Right lung (tissue), 10 donors: ENCODE data around the gene MDFIC2. TPM values are rescaled to one million over a fixed set of nuclear protein-coding genes. Genes with fewer than 3 reads are reported as not detected.
"Not testable (repeated sequence)": the region's sequence is repeated elsewhere in the genome, so short reads cannot be mapped to it uniquely, and the experiment has no call there.

Experiments used
- DNase-seq, 2 donors: peaks; one replicate each; pipeline ENCODE4 v3.0.0-alpha.2; 2013
- long read RNA-seq, 8 donors: transcript quantifications; one replicate each; lab custom pipeline, GENCODE V29; 2026
- polyA plus RNA-seq, 5 donors: library from polyadenylated mRNA; unstranded; fragments of 120-200 nt; gene quantifications; one replicate each; pipeline versions ENCODE4 v1.2.1 to v1.2.3, GENCODE V29; 2013; ENCODE audit warnings: inconsistent platforms in 1 of 5, low replicate concordance in 1 of 5; ENCODE audit not compliant: insufficient read length in 5 of 5, insufficient read depth in 1 of 5

Gene MDFIC2
- not detected for polyA plus RNA-seq
- long read RNA-seq, donor 1, result 0 reads
- long read RNA-seq, donor 2, result 0 reads
- long read RNA-seq, donor 3, result 0 reads
- long read RNA-seq, donor 4, result 0 reads
- long read RNA-seq, donor 5, result 0 reads
- long read RNA-seq, donor 6, result 0 reads
- long read RNA-seq, donor 7, result 0 reads
- long read RNA-seq, donor 8, result 0 reads

DNA sequence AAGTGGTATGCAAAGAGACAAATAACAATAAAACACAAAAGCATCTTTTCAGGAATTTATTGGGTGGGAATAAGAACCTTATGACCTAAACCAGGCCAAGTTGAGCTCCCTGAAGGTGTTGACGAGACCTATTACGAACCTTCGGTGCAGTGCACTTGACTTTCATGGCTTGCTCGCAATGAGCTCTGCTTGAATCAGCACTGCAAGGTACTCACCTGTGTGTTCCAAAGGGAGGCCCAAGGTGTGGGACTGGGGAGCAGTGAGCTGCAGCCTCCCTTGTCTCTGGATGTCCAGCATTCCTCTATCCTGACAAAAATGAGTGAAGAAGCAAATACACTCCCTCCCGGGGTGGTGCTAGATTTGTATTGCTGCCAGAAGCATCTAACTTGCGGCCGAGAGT lies at the start of gene MDFIC2:
MDFIC2 (minus strand) TSS at position 303 of the 400 bp plus-strand sequence. CDS start 665 bp downstream, outside the sequence.
- no peak for DNase-seq

DNA sequence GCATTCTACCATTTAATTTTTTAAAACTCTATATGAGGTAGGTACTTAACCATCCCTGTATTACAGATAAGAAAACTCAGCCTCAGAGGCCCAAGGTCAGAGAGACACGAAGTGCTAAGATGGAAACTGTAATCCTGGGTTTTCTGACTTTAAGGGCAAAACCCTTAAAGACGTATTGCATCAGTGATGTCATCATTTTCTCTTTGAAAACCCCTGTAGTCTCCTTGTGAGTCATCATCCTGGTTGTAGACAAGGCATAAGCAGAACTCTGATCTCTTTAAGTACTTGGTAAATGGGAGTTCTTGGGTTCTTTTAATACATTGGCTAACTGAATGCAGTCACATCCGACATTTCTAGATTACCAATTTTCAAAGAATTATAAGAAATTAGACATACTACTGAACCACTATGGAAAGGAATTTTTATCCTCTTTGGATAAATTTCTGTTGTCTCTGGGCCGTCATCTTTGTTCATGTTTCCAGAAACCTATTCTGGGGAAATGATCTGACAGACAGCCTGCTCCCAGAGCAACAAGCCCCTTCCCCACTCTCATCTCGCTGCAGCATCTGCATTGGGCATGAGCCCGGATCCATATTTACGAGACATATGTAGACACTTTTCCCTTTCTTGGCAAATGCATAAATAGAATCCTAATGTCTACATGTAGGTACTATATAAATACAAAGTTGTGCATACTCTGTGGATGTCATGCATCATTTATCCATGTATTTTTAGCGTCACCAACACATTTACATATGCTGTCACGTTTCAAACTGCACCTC lies 48.7 kb upstream of the MDFIC2 start:
- no peak for DNase-seq

DNA sequence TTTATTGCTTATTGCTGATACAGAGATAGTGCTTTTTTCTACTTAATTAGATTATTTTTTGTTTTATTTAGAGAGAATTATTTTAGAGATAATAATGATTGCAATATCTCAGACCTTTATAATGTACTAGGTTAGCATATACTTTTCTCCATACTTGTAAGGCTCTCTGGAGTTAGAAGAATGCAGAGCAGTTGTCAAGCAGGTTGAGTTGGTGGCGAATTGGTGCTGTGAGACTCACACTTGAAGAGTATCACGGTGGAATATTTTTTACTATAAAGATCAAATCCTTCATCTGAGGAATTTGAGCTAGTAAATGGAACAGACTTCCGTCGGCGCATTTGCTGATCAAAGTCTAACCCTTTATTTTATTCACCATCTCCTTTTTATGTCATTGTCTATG lies 47.3 kb upstream of the MDFIC2 start:
- no peak for DNase-seq

DNA sequence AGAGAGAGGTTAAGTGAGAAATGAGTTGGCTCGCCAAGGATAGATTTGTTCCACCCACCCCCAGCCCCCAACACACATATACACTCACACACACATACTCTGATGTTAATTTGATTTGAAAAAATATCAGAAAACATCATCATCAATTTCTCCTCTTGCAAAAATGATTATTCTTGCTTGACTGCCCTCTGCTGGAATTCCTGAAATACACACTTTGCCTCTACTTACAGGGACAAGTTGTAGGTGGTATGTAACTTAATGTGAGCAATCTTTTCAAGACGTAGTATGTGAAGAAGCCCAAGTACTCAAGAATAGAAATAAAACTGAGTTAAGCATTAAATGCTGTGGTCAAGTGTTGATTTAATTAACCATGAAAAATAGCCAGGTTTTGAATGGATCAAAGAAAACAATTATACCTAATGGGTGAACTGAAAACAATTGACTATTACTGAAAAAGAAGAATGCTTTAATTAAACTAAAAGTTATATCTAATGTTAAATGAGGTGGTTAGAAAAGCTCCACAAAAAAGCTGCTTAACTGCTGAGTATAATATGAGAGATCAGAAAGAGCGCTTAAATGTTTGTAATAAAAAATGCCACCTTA lies 46.6 kb upstream of the MDFIC2 start:
- DNase-seq, result peak; percentile 24 to 32

DNA sequence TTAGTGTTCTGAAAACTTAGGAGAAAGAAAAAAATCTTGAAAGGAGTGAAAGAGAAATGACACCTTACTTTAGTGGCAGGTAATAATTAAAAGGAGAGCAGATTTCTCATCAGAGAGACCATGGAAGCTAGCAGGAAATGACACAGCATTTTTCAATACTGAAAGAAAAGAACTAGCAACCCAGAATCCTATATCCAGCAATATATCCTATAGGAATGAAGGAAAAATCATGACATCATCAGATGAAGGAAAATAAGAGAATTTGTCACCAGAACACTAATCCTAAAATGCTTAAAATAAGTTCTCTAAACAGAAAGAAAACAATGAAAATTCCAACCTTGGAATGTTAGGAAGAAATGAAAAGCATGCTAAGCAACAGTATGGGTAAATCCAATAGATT lies 39.8 kb upstream of the MDFIC2 start:
- DNase-seq, result no peak

DNA sequence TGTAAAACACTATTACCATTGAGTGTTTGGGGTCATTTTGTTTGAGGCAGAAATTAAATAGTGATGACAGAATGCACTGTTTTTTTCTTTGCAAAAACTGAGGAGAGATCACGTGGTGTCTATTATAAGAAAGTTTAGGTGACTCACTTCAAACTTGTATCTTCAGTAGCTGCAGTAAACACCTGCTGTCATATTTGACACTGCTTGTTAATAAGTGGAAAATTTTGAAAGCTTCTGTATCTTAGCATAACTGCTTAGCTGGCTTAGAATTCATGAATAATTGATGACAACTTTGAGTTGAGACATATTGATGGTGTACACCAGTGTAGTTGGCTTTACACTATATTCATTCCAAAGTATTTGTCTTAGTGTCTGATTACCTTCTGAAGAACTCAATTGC lies 29.7 kb upstream of the MDFIC2 start:
- DNase-seq, result no peak

DNA sequence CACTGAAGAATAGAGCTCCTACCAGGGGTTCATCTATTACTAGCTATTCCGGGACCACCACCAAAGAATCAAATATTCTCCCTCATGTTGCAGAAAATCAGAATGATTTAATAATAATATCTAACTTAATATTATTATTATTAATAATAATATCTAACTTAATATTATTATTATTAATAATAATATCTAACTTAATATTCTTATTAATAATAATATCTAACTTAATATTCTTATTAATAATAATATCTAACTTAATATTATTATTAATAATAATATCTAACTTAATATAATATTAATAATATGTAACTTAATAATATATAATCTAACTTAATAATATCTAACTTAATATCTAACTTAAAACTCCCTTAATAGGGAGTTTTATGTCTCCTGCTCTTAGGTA lies 24.4 kb upstream of the MDFIC2 start:
- DNase-seq, result not testable (repeated sequence)

DNA sequence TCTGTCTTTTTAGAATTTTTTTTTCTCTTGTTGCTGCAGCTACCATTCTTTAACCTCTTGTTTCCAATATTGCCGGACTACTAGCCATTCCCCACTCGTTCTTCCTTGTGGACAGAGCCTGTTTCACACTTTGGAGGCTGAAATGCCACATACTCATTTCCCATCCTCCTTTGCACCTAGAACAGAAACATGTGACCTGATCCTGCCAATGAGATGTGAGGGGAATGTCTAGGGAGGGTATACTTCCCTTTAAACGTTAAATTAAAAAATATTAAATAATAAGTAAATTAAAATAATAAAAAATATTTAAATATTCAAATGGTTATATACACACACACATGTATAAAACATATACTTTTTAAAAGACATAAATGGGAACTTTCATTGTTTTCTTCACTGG lies 20.6 kb upstream of the MDFIC2 start:
- no peak for DNase-seq

DNA sequence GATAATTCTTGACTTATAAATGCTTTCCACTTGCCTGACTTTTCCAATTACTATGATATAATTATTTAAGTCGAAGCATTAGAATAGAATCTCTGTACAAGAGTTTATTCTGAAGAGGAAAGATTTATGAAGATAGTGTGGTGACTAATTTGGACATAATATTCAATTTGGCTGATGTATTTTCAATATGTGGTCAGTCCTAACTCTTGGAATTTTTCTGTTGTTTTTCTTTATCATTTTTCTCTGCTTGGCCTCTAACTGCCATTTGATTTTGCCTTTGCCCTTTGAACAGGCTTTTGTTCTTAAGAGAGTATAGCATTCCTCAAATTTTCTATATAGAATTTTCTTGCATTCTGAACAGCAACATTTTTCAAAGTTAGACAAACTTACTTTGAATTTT lies 2.6 kb upstream of the MDFIC2 start:
- DNase-seq, result no peak

DNA sequence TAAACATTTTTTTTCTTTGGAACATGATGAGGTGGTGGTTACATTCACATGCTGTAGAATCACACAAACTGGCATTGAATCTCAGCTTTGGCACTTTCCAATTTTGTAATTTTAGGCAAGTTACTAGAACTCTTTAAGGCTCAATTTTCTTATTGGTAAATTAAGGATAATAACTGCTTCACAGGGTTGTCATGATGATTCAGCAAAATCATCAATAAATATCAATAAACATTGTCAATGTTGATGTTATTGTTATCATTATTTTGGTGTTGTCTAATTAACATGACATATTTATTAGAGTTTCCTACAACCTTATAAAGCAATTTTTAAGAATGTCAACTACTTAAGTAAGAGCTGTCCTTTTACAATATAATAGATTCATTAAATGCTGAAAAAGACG lies 1.6 kb downstream of the MDFIC2 start:
- DNase-seq, result no peak

DNA sequence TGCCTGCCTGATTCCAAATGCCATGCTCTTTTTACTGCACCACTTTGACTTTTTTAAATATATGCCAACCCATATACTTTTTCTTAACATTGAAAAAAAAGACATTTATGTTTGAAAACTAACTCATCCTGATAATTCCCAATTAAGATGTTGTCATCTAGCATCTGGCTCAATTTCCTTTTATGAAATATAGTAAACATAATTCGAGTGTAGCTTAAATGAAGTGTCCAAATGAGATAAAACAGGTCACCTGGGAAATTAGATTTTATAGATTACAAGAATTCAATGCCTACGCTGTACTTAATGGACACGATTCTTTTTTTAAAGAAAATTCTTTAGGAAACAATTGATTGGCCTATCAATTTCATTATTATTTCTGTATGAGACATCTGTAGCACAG lies 2.8 kb downstream of the MDFIC2 start:
- no peak for DNase-seq

DNA sequence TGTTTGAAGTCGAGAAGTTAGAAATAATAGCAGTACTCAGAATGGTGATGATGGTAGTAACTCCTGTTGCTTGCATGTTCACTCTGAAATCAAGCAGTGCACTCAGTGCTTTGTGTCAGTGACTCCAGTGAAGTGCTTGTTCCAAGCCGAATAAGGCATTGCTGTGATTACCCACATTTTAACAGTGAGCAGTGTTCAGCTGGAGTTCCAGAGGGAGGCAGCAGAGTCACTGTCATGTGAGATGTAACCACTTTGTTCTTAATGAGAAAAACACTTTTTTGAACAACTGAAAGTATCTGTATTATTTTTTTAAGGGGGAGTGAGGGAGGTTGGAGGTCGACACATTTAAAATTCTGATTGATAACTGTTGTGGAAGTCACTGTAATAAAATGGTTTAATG lies 3.7 kb downstream of the MDFIC2 start:
- peak in 1 of 2 donors; percentile 1 for DNase-seq

DNA sequence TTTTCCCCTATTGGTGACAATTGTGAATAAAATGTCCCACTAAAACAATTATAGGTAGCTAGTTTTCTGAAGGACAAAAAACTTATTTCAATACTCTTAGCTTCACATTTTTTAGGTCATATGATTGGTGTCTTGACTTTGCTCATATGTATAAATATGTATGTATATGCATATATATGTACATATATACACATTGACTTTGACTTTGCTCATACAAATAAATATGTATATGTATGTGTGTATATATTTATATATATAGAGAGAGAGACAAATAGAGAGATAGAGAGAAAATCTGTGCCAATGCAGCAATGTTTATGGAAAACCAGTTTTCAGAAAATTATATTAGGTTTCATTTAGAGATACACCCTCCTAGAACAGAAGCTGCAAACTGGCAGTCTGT lies 5.7 kb downstream of the MDFIC2 start:
- DNase-seq, result no peak

DNA sequence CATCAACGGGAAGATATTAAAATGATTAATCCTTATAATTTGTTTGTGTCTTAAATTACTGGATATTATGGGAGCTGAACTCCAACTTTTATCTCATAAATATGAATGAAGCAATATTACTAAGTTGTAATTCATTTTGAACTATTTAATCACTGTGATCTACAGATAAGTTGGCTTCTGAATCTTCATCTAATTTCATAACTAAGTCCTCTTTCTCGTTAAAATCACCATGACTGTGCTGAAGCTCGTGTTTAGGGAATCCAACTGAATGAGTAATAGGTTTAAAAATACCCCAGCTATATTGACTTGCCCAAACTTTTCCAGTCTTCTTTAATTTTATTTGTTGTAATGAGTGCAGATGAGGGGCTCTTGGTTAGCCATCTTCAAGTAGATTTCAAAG lies 14.1 kb downstream of the MDFIC2 start:
- no peak for DNase-seq

DNA sequence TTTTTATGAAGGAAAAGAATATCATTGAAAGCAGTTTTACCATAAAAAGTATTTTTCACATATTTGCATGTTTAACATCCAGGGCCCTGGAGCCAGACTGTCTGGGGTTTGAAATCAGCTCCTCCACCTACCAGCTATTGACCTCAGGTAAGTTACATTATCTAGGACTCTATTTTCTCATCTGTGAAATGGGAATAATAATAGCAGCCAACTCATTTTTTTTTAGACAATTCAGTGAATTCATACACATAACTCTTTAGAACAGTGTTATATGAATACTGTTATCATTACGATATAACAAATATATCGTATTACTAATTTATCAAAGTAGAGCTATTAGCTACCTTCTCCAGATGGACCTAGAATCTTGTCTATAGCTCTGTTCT lies 21.3 kb downstream of the MDFIC2 start:
- no peak for DNase-seq

DNA sequence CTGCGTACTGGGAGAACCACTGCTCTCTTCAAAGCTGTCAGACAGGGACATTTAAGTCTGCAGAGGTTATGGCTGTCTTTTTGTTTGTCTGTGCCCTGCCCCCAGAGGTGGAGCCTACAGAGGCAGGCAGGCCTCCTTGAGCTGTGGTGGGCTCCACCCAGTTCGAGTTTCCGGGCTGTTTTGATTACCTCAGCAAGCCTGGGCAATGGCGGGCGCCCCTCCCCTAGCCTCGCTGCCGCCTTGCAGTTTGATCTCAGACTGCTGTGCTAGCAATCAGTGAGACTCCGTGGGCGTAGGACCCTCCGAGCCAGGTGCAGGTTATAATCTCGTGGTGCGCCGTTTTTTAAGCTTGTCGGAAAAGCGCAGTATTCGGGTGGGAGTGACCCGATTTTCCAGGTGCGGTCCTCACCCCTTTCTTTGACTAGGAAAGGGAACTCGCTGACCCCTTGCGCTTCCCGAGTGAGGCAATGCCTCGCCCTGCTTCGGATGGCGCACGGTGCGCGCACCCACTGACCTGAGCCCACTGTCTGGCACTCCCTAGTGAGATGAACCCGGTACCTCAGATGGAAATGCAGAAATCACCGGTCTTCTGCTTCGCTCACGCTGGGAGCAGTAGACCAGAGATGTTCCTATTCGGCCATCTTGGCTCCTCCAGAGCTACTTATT lies 21.9 kb downstream of the MDFIC2 start:
- DNase-seq, result not testable (repeated sequence)

DNA sequence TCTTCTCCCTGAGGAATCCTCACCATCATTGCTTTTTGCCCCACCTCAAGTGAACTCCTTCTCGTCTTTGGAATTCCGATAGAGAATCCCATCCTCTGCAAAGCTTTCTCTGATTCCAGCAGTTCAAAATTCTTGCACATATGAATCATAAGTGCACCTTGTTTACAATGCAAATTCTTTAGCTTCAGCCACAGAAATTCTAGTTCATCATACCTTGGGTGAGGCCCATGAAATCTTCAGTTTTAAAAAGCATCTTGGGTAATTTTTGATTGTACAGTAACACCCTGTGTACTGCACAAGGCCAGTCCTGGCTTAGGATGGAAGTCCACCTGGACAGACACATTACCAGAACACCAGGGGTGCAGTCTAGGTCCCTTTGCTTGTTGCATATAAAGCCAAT lies 30.8 kb downstream of the MDFIC2 start:
- no peak for DNase-seq

DNA sequence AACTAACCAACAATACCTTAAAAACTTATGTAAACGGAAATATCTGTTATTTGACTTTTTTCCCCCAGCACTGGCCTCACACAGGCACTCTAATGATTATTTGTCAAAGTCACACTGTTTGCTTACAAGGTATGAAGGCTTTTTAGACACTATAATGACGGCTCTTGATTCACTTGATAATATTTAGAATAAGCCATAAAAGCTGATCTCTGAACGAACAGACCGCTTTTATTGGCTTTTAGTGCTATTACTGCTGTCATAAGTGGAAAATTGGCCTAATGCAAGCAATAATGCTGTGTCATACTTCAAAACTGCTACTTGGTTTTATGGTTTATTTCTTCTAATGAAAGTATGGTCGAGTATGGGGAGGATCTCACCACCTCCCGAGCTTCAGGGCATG lies 35.1 kb downstream of the MDFIC2 start:
- no peak for DNase-seq

DNA sequence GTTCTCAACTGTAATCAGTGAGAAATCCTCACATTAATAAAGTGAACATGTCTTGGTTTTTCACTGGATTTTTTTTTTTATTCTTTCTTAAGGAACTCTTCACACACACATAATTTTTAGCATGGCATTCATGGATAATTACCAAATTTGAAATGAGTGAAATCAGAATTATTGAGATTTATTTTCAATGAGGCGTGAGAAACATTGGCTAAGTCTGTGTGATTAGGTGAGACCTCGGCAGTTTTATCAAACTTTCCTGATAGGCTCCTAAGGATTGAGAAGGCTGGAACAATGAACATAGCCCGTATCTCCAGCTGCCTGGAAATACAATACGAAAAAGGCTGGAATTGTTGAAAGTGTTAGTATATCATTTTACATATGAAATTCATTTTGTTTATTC lies 35.5 kb downstream of the MDFIC2 start:
- DNase-seq, result peak; percentile 63 to 67

DNA sequence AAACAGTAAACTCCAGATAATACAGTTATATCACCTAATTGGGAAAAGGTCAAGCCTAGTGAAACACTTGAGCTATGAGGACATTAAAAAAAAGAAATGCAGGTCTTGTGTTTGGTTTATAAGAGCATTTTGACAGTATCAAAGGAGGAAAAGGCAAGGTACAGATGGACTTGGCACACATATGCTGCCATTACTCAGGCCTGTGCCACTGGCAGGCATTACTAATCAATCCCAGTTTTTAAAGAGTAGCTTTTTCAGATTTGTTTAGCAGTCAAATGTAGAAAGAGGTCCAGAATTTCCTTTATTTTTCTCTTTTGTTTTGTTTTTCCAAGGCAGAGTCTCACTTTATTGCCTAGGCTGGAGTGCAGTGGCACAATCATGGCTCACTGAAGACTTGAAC lies 38.9 kb downstream of the MDFIC2 start:
- no peak for DNase-seq

DNA sequence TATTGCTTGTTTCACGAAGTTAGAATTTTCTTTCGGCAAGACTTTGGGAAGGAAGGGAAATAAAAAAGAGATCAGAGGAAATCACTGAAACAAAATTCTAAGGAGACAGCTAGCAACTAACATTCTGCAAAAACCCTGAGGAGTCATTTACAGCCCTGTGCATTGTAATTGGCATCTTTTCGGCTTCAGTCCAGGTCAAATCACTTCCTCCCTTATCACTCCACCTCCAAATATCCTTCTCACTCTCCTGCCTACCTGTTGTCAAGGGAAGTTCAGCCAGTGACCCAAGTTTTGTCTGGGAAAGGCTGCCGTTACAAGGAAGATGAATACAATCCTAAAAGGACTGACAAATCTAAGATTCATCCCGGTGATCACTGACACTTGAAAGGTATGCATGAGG lies 39.6 kb downstream of the MDFIC2 start:
- no peak for DNase-seq

DNA sequence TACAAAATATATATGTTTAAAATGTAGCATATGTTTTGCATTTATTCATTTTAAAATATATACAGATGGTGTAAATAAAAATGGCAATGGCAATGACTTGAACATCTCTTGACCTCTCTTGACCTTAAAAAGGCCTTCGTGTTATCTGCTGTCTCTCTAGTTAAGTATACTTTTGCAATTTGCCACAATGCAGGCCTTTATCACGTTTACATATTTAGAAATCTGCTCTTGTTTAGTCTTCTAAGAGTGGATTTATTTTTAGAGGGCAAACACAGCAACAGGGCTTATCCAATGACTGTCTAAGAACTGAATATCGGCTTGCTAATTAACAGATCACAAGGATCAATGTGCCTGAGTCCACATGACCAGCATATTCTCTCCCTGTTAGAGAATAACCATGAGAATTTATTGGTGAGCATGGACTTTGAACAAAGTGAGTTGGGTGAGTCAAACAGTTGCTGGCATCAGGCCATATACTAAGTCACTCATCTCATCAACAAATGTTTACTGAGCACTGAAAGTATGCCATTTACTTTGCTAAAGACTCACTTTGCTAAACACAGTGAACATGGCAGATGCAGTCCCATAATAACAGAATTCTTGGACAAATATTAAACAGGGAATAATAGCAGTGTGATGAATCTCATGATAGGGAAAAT lies 48.2 kb downstream of the MDFIC2 start:
- DNase-seq, result no peak
